ENCODE measurements around the gene IRF4. TPM values are rescaled to one million over a fixed set of nuclear protein-coding genes. Genes with fewer than 3 reads are reported as not detected.

IRF4 gene
- total RNA-seq (129 and 142 TPM in 2 replicates), polyA plus RNA-seq (71.8 and 75.7 TPM in 2 replicates), polyA minus RNA-seq (172 and 192 TPM in 2 replicates)
- 77.6 TPM for total RNA-seq (2013)

- under 1% methylated on average over 74 of the region's 82 CpGs for WGBS (ENCODE audit: insufficient coverage)
- CTCF ChIA-PET = interaction anchor here (0.7 to 8.8 kb wide), 24 partner anchors 8 to 1005 kb away, joined by 3 to 72 read pairs (median 4); no protein-coding TSS in a partner anchor
Measured at GRCh38 chr6:391559-392440, at the start of gene IRF4. Gene IRF4, plus strand, starts transcription at chr6:391752. Its CDS starts 1,401 bp downstream, at chr6:393153.

More at GRCh38 chr6:391559-392440, at the start of gene IRF4:
- no peaks in the 10 kb centered on the region for H3K9me3 ChIP-seq (ENCODE audit: control extremely low read depth in 1 of 3, control insufficient read depth in 2 of 3, insufficient read depth in 1 of 3, low read length in 2 of 3)
- intact Hi-C loops (cut with micrococcal nuclease) = loop anchor here (1.0 to 5.0 kb wide), 9 partner anchors 9 to 991 kb away; no protein-coding TSS in a partner anchor
- H3K27ac ChIP-seq (ENCODE audit: low read length in 2 of 2) = peak within 1 kb of the TSS; percentile 71 to 82
- Mint-ChIP-seq H3K4me3 (peak within 1 kb of the TSS; percentile 95), H3K9me3 (ENCODE audit: insufficient read depth) (no peaks in the 10 kb centered on the region), H3K4me1 (peaks cover 51% of the 10 kb centered on the region), H3K27ac (peak within 1 kb of the TSS; percentile 99), H3K27me3 (no peaks in the 10 kb centered on the region)
- H3K36me3 ChIP-seq (replicated peaks in 1 of 2; ENCODE audit: control extremely low read depth in 1 of 2, control insufficient read depth in 1 of 2, extremely low read depth in 1 of 2, insufficient read depth in 2 of 2, low read length in 1 of 2) = peaks cover 0 to 30% of the 10 kb centered on the region in 2 experiments
- H3K79me2 ChIP-seq (ENCODE audit: control insufficient read depth, insufficient read depth, low read length) = peaks cover 49% of the 10 kb centered on the region
- H2AFZ ChIP-seq (ENCODE audit: insufficient read depth, low read depth, low read length, poor library complexity, severe bottlenecking) = peak within 1 kb of the TSS; percentile 84
- no peaks in the 10 kb centered on the region for H3K27me3 ChIP-seq (replicated peaks in 1 of 4; ENCODE audit: control extremely low read depth in 1 of 4, control insufficient read depth in 3 of 4, insufficient read depth in 4 of 4, low read length in 3 of 4)
- H4K20me1 ChIP-seq (ENCODE audit: control insufficient read depth, insufficient read depth, low read length, poor library complexity, severe bottlenecking) = peaks cover 44% of the 10 kb centered on the region
- H3K4me2 ChIP-seq (replicated peaks; ENCODE audit: low read depth, low read length, poor library complexity, severe bottlenecking) = peak within 1 kb of the TSS; percentile 91
- DNase-seq (peak; percentile 90), ATAC-seq (ENCODE audit: low read depth) (peak; percentile 70)
- peaks cover 35 to 43% of the 10 kb centered on the region in 2 donors for H3K4me1 ChIP-seq (ENCODE audit: control insufficient read depth in 2 of 2, insufficient read depth in 2 of 2, low read length in 2 of 2)
- H3K9ac ChIP-seq (ENCODE audit: low read length) = peak within 1 kb of the TSS; percentile 93
- POLR2A ChIA-PET = interaction anchor here (0.8 to 5.0 kb wide), 21 partner anchors 8 to 212 kb away, joined by 3 to 35 read pairs (median 6); partner anchors contain the start of gene DUSP22
- H3K4me3 ChIP-seq (ENCODE audit: control extremely low read depth in 1 of 5, extremely low read depth in 1 of 5, insufficient read depth in 1 of 5, low read depth in 2 of 5, low read length in 4 of 5) = peak within 1 kb of the TSS; percentile 63 to 98 (median 93)
- no peak for TF ChIP-seq EZH2 (IDR thresholded peaks at IDR 0.05; ENCODE audit: borderline replicate concordance, insufficient read depth, low read depth, low read length, poor library complexity, severe bottlenecking)
- TF ChIP-seq CTCF (IDR thresholded peaks at IDR 0.05) = no peak

Data from B cell (primary cell).